Measurements from ENCODE around the gene ALS2CL.

ALS2CL gene

GRCh38 chr3:46725621-46726314 lies 32.3 kb upstream of the ALS2CL start:
- FAIRE-seq (no peak), DNase-seq (ENCODE audit: insufficient read length) (no peak)
- TF ChIP-seq POLR2AphosphoS5 (IDR thresholded peaks at IDR 0.05; ENCODE audit: low read depth, low read length): no peak
- no peak for TF ChIP-seq POLR2A (IDR thresholded peaks at IDR 0.05; ENCODE audit: low read depth, low read length)
- TF ChIP-seq TAF1 (IDR thresholded peaks at IDR 0.05; ENCODE audit: borderline replicate concordance, low read depth, low read length): no peak

GRCh38 chr3:46724424-46724823 lies 30.9 kb upstream of the ALS2CL start:
- TF ChIP-seq POLR2AphosphoS5 (IDR thresholded peaks at IDR 0.05; ENCODE audit: low read depth, low read length) (no peak), TAF1 (IDR thresholded peaks at IDR 0.05; ENCODE audit: borderline replicate concordance, low read depth, low read length) (no peak), POLR2A (IDR thresholded peaks at IDR 0.05; ENCODE audit: low read depth, low read length) (no peak)
- no peak for DNase-seq (ENCODE audit: insufficient read length)
- peak; percentile 21 for FAIRE-seq

DNA sequence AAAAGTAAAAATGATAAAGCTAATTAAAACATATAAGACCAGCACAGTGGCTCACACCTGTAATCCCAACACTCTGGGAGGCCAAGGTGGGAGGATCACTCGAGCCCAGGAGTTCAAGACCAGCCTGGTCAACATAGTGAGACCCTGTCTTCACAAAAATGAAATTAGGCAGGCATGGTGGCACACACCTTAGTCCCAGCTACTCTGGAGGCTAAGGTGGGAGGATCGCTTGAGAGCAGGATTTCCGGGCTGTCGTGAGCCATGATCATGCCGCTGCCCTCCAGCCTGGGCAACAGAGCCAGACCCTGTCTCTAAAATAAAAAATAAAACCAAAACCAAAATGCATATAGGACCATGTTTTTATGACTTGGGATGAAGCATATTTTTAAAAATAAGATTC lies 29.0 kb upstream of the ALS2CL start:
- FAIRE-seq: no peak

GRCh38 chr3:46721009-46721408 lies 27.5 kb upstream of the ALS2CL start:
- DNase-seq (ENCODE audit: insufficient read length) (no peak), FAIRE-seq (no peak)
- TF ChIP-seq TAF1 (IDR thresholded peaks at IDR 0.05; ENCODE audit: borderline replicate concordance, low read depth, low read length) (no peak), POLR2AphosphoS5 (IDR thresholded peaks at IDR 0.05; ENCODE audit: low read depth, low read length) (no peak), POLR2A (IDR thresholded peaks at IDR 0.05; ENCODE audit: low read depth, low read length) (no peak)

More for the DNA sequence above, 29.0 kb upstream of the ALS2CL start:
- TF ChIP-seq TAF1 (IDR thresholded peaks at IDR 0.05; ENCODE audit: borderline replicate concordance, low read depth, low read length): no peak
- no peak for TF ChIP-seq POLR2A (IDR thresholded peaks at IDR 0.05; ENCODE audit: low read depth, low read length)
- no peak for TF ChIP-seq POLR2AphosphoS5 (IDR thresholded peaks at IDR 0.05; ENCODE audit: low read depth, low read length)
- no peak for DNase-seq (ENCODE audit: insufficient read length)

DNA sequence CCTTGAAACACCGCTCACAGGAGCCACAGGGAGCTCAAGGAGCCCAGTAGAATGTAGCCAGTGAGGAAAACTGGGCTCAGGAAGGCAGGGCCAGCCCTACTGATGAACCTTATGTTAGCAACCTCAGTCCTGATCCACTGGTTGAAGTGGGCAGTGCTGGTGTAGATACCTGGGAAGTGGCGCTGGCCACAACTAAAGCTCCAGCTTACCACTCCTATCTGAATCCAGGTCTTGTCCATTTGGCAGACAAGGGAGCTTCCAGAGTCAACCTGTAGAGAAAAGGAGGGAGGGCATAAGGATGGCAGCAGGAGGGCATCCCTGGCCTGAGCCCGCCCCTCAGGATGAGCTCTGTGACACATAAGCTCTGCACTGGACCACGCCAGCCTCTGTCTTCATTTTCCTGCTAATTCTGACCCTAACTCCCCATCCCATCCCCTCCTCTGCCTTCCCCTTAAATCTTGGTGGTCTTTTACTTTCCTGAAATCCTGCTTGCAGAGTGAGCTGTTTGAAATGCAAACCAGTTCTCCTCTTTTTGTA lies 26.3 kb upstream of the ALS2CL start:
- FAIRE-seq (no peak), DNase-seq (ENCODE audit: insufficient read length) (no peak)
- TF ChIP-seq POLR2AphosphoS5 (IDR thresholded peaks at IDR 0.05; ENCODE audit: low read depth, low read length) (no peak), POLR2A (IDR thresholded peaks at IDR 0.05; ENCODE audit: low read depth, low read length) (no peak), TAF1 (IDR thresholded peaks at IDR 0.05; ENCODE audit: borderline replicate concordance, low read depth, low read length) (no peak)

- DNase-seq (ENCODE audit: insufficient read length) (no peak), FAIRE-seq (no peak)
- TF ChIP-seq POLR2A (IDR thresholded peaks at IDR 0.05; ENCODE audit: low read depth, low read length) (no peak), POLR2AphosphoS5 (IDR thresholded peaks at IDR 0.05; ENCODE audit: low read depth, low read length) (no peak), TAF1 (IDR thresholded peaks at IDR 0.05; ENCODE audit: borderline replicate concordance, low read depth, low read length) (no peak)
Measured at GRCh38 chr3:46719044-46719565, 25.6 kb upstream of the ALS2CL start.

DNA sequence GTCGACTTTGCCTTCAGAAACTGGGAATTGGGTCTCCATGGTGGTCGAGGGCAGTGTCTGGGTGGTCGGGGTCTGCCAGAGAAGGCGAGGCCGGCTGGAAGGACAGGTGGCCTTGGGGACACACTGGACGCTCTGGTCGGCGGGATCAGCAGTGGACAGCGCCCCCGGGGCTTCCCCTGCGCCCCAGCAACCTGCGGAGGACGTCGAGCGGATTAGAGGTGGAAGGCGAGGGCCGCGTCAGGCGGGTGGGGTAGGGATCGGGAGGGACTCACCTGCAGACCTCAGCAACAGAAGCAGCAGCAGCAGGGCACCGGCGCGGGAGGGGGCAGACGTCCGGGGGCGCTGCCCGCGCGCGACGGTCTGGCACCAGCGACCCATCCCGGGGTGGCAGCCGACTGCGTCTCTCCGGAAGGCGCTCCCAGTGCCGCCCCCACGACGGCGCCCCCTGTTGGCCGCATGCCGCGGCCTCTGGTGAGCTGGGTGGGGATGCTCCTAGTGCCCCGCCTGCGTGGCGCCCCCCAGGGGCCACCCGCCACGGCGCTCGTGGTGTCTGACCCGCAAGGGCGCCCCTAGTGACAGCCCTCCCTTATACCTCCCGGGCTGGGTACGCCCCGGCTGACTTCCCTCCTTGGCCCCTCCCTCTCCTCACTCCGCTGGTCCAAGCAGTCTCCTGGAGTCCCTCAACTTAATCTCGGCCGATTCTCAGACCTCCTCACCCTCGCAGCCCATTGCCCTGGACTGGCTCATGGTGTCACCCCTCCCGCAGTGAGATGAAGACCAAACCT lies 24.2 kb upstream of the ALS2CL start, which contains the start of gene PRSS50:
PRSS50 (minus strand) TSS at position 423 of the 785 bp plus-strand sequence; CDS start at position 378, 45 bp downstream.
- DNase-seq (ENCODE audit: insufficient read length) (no peak), FAIRE-seq (no peak)
- TF ChIP-seq POLR2AphosphoS5 (IDR thresholded peaks at IDR 0.05; ENCODE audit: low read depth, low read length): no peak
- no peak for TF ChIP-seq TAF1 (IDR thresholded peaks at IDR 0.05; ENCODE audit: borderline replicate concordance, low read depth, low read length)
- TF ChIP-seq POLR2A (IDR thresholded peaks at IDR 0.05; ENCODE audit: low read depth, low read length): no peak

GRCh38 chr3:46716461-46717441 lies 23.3 kb upstream of the ALS2CL start:
- FAIRE-seq (no peak), DNase-seq (ENCODE audit: insufficient read length) (no peak)
- TF ChIP-seq POLR2AphosphoS5 (IDR thresholded peaks at IDR 0.05; ENCODE audit: low read depth, low read length): no peak
- TF ChIP-seq POLR2A (IDR thresholded peaks at IDR 0.05; ENCODE audit: low read depth, low read length): no peak
- TF ChIP-seq TAF1 (IDR thresholded peaks at IDR 0.05; ENCODE audit: borderline replicate concordance, low read depth, low read length): no peak

DNA sequence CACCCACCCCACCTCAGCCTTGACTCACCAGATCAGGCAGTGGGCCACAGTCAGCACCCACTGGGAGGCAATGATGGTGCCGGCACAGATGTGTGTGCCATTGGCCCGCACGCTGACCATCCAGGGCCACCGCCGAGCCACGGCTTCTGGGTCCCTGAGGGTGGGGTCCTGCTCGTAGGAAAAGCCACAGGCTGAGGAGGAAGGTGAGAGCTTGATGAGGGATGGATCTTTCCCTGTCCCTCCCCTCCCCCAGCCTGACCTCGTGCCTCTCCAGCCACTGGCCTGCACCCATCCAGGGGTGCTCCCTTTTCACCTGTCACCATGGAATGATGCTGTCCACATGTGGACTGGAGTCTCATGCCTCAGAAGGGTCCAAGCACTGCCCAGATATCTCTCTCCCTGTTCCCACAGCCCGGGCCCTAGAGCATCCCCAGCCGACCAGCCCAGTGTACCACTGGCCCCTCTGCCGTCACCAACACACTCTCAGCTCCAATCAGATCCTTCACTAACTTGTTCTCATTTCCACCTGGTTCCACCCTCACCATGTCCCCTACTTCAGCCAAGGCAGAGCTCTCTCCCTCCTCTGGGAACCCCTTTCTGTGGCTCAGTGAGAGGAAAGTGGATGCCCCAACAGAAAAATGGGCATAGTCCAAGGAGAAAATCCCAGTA lies 22.2 kb upstream of the ALS2CL start:
- no peak for TF ChIP-seq POLR2AphosphoS5 (IDR thresholded peaks at IDR 0.05; ENCODE audit: low read depth, low read length)
- TF ChIP-seq POLR2A (IDR thresholded peaks at IDR 0.05; ENCODE audit: low read depth, low read length): no peak
- TF ChIP-seq TAF1 (IDR thresholded peaks at IDR 0.05; ENCODE audit: borderline replicate concordance, low read depth, low read length): no peak
- FAIRE-seq: no peak
- DNase-seq (ENCODE audit: insufficient read length): no peak

Data from GM12892 (cell line).